Smooth muscle cell (in vitro differentiated cells): ENCODE data around the gene MMP23B. TPM values are rescaled to one million over a fixed set of nuclear protein-coding genes. Genes with fewer than 3 reads are reported as not detected.

ENCODE experiments used
- DNase-seq: peaks from one replicate; lab custom pipeline; 2025; ENCODE audit not compliant: unreplicated experiment; lab: John Stamatoyannopoulos, UW
- H2AFZ ChIP-seq: fragments of 200-600 bp; sonication (generic); 2 replicates; pipeline ENCODE4 v1.6.0; 2016; ENCODE audit warnings: antibody characterized with exemption, low read depth, mild to moderate bottlenecking
- H3F3A ChIP-seq: fragments of 200-600 bp; sonication (generic); 2 replicates; pipeline ENCODE4 v1.6.0; 2017; ENCODE audit warnings: antibody characterized with exemption, low read depth
- H3K27ac ChIP-seq: fragments of 200-600 bp; sonication (generic); 2 replicates; pipeline ENCODE4 v1.5.1; 2016; ENCODE audit warnings: low read depth, mild to moderate bottlenecking
- H3K27me3 ChIP-seq: fragments of 200-600 bp; sonication (generic); 2 replicates; pipeline ENCODE4 v1.6.1; 2016; ENCODE audit warnings: low read depth, mild to moderate bottlenecking
- H3K36me3 ChIP-seq: fragments of 200-600 bp; sonication (generic); 2 replicates; pipeline ENCODE4 v1.5.1; 2016; ENCODE audit warnings: low read depth
- H3K4me1 ChIP-seq: fragments of 200-600 bp; sonication (generic); 2 replicates; pipeline ENCODE4 v1.5.1; 2016; ENCODE audit warnings: low read depth
- H3K4me2 ChIP-seq: fragments of 200-600 bp; sonication (generic); 2 replicates; pipeline ENCODE4 v1.6.0; 2016; ENCODE audit warnings: mild to moderate bottlenecking
- H3K4me3 ChIP-seq: fragments of 200-600 bp; sonication (generic); 2 replicates; pipeline ENCODE4 v1.5.1; 2016; ENCODE audit warnings: mild to moderate bottlenecking
- H3K79me2 ChIP-seq: fragments of 200-600 bp; sonication (generic); 2 replicates; pipeline ENCODE4 v1.6.0; 2016; ENCODE audit warnings: low read depth, mild to moderate bottlenecking
- H3K9ac ChIP-seq: fragments of 200-600 bp; sonication (generic); 2 replicates; pipeline ENCODE4 v1.6.0; 2016; ENCODE audit warnings: low read depth
- H3K9me3 ChIP-seq: fragments of 200-600 bp; sonication (generic); replicated peaks from 2 replicates; pipeline ENCODE4 v1.5.1; 2016; ENCODE audit warnings: low read depth
- H4K20me1 ChIP-seq: fragments of 200-600 bp; sonication (generic); 2 replicates; pipeline ENCODE4 v1.6.0; 2016; ENCODE audit warnings: low read depth
- WGBS: methylation state at CpG from one replicate; pipeline ENCODE4 v1.1.7; 2016; ENCODE audit warnings: low lambda C conversion rate; 5-methylcytosine and 5-hydroxymethylcytosine counted together
- polyA plus RNA-seq: library from polyadenylated mRNA; unstranded; fragments of >200 nt; fragmentation: Nextera tagmentation; extraction: Ambion mirVana; gene quantifications from 2 replicates; pipeline ENCODE4 v1.2.1, GENCODE V29; 2016
- total RNA-seq: library from RNA; depleted of rRNA; stranded (reverse); fragments of >200 nt; gene quantifications from 2 replicates; pipeline ENCODE4 v1.2.3, GENCODE V29; 2014
- TF ChIP-seq, protein P1 (sequence below): fragments of 200-600 bp; sonication (generic); IDR thresholded peaks from 2 replicates; pipeline ENCODE4 v1.5.1; 2017; ENCODE audit warnings: borderline replicate concordance, mild to moderate bottlenecking, antibody characterized with exemption; ENCODE audit not compliant: insufficient read depth, poor library complexity, severe bottlenecking

Gene MMP23B
- total and polyA plus RNA-seq, 2 experiments from 2014 or later: 81.7 to 218 TPM

DNA sequence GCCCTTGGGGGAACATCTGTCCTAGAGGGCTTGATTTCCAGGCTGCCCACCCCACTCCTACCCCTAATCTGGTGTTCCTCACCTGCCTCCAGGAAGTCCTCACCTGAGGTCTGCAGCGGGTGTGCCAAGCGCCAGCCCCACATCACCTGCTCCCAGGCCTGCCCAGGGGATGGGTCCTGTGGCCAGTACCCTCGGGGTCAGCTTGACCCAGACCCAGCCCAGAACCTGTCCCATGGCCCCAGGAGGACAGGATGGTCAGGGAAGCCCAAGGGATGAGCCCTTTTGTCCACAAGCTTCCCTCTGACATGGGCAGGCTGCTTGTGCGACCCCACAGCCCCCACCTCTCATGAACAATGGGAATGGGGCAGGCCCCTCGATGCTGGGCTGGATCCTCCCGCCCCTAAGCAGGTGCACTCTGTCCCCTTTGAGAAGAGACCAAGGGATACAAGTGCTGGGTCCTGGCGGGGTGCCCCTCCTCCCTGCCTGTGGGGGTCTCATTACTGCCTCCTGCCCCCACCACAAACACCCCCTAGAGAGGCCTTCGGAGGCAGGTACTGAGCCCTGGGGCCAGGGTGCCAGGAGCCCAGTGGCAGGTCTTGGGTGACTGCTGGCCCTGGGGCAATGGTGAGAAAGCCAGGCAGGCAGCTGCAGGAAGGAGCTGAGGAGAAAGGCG lies 13.4 kb upstream of the MMP23B start:
- Histone ChIP-seq H3K4me3 (no peak overlapping the region), H3K36me3 (no peaks in the 10 kb centered on the region), H3K4me2 (no peak overlapping the region), H3F3A (peaks cover 3% of the 10 kb centered on the region), H3K27me3 (no peaks in the 10 kb centered on the region), H3K27ac (no peak overlapping the region), H3K9me3 (no peaks in the 10 kb centered on the region), H4K20me1 (peaks cover 86% of the 10 kb centered on the region), H3K9ac (no peak overlapping the region), H3K79me2 (peaks cover 35% of the 10 kb centered on the region), H2AFZ (no peak overlapping the region), H3K4me1 (peaks cover 23% of the 10 kb centered on the region)
- DNase-seq: no peak
- TF ChIP-seq, protein P1, sequence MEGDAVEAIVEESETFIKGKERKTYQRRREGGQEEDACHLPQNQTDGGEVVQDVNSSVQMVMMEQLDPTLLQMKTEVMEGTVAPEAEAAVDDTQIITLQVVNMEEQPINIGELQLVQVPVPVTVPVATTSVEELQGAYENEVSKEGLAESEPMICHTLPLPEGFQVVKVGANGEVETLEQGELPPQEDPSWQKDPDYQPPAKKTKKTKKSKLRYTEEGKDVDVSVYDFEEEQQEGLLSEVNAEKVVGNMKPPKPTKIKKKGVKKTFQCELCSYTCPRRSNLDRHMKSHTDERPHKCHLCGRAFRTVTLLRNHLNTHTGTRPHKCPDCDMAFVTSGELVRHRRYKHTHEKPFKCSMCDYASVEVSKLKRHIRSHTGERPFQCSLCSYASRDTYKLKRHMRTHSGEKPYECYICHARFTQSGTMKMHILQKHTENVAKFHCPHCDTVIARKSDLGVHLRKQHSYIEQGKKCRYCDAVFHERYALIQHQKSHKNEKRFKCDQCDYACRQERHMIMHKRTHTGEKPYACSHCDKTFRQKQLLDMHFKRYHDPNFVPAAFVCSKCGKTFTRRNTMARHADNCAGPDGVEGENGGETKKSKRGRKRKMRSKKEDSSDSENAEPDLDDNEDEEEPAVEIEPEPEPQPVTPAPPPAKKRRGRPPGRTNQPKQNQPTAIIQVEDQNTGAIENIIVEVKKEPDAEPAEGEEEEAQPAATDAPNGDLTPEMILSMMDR: no peak
- WGBS: 97% methylated on average over 9 of the region's 9 CpGs

DNA sequence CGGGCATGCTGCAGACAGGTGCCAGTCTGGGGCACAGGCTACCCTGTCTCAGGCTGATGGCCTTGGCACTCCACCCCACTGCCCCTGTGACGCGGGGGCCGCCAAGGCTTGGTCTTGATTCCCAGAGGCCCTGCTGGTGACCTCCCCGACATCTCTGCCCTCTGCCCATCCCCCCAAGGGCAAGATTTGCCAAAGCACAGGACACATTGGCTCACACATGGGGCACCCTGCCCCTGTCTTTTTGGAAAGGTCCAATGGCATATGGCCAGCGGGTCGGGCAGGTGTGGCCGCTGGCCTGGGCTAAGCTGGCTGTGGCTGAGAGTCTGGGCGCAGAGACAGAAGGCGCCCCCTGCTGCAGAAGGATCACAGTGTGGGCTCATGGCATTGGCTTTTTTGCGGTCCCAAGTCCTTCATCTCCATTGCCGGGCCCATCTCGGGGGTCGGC lies 12.0 kb upstream of the MMP23B start:
- Histone ChIP-seq H3K27ac (no peak overlapping the region), H3K36me3 (no peaks in the 10 kb centered on the region), H3K79me2 (peaks cover 32% of the 10 kb centered on the region), H3K9me3 (no peaks in the 10 kb centered on the region), H3K9ac (no peak overlapping the region), H3K27me3 (no peaks in the 10 kb centered on the region), H3K4me1 (peaks cover 18% of the 10 kb centered on the region), H3K4me3 (no peak overlapping the region), H3K4me2 (no peak overlapping the region), H4K20me1 (peaks cover 86% of the 10 kb centered on the region), H3F3A (peaks cover 3% of the 10 kb centered on the region), H2AFZ (no peak overlapping the region)
- TF ChIP-seq, protein P1: no peak
- WGBS: 78% methylated on average over 14 of the region's 14 CpGs
- DNase-seq: no peak

DNA sequence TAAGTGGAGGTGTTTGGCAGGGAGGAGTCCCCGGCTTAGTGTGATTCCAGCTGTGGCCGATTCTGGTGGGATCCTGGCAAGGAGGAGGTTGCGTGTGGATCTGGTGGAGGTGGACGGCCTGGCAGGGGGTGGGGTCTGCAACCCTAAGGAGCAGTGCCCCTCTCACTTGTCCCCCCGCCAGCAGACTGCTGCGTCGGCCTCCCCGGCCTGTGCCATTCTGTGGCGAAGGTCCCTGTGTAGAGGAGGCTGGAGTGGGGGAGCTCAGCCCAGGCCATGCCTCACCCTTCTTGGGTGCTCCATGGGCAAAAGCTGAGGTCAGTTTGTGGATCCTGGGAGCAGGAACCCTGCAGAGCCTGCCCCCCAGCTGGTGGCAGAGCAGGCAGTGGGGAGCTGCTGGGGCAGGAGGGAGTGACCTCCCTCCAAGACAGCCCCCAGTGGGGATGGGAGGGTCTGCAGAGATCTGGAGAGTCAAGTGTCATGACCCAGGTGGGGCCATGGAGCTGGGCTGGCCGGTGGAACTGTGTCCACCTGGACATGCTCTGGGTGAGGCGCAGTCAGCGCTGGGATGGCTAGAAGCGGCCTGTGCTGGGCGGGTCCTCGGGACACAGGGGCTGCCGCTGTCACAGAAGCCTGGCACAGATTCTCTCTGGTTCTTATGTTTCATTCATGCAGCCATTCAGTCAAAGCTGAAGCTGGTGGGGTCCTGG lies 11.4 kb upstream of the MMP23B start:
- peaks cover 18% of the 10 kb centered on the region for H3K4me1 ChIP-seq
- H3K36me3 ChIP-seq: no peaks in the 10 kb centered on the region
- TF ChIP-seq, protein P1: no peak
- peaks cover 3% of the 10 kb centered on the region for H3F3A ChIP-seq
- 97% methylated on average over 16 of the region's 16 CpGs for WGBS
- H3K9ac ChIP-seq: no peak overlapping the region
- H3K4me2 ChIP-seq: no peak overlapping the region
- no peaks in the 10 kb centered on the region for H3K9me3 ChIP-seq
- no peak for DNase-seq
- H4K20me1 ChIP-seq: peaks cover 88% of the 10 kb centered on the region
- no peak overlapping the region for H3K4me3 ChIP-seq
- no peak overlapping the region for H2AFZ ChIP-seq
- peak overlapping the region; percentile 78 for H3K27ac ChIP-seq
- peaks cover 32% of the 10 kb centered on the region for H3K79me2 ChIP-seq
- no peaks in the 10 kb centered on the region for H3K27me3 ChIP-seq
